ENCODE results near the gene SMIM45.

The SMIM45 gene

DNA sequence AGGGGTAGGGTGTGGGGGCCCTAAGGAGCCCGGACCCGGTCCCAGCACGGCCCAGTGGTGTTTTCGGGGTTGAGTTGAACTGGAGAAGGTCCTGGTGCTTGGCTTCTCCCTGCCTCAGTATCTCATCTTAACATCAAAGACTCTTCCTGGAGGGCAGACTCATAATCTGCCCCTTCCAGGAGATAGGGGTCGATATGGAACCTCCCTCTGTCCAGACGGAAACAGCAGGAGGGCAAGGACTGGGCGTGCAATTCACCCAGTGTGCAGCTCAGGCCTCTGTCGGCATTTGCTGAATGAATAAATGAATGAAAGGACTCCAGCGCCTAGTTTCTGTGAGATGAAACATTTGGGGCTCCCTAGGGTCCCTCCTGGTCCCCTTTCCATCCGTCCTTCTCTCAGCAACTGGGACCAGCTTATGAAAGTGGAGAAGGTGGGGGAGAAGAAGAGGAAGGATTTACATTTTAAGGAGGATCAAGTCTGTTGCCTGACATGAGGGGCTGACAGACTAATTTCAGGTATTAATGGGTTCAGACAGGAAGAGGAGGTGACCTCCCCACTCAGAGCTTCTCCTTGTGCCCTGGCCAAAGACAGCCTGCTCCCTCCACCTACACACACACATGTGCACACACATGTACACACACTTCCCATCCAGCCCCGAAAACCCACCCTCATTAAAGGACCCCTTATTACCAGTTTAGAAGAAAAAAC lies 36.0 kb upstream of the SMIM45 start:
- ATAC-seq: no peak

GRCh38 chr22:41916745-41917358 lies 35.1 kb upstream of the SMIM45 start:
- no peak for ATAC-seq

DNA sequence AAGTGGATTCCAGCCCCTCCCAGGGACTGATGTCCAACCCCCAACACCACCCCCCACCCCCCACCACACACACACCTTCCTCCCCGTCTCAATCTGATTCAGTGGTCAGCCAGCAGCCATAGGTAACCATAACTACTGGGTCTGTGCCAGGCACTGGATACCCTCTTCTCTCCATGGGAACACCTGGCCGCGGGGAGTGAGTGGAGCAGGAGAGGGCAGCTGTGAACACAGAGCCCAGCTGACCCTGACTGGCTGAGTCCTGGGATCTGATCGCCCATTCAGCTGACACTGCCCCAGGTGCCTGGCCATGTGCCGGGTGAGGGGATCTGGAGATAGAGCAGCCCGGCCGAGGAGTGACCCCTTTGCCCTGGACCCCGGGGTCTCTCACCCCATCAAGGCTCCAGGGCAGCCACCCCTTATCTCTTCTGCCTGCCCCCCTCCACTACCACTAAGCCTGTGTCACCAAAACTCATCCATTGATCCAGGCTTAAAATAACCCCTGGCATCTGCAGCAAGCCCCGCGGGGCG lies 34.5 kb upstream of the SMIM45 start:
- ATAC-seq: no peak

DNA sequence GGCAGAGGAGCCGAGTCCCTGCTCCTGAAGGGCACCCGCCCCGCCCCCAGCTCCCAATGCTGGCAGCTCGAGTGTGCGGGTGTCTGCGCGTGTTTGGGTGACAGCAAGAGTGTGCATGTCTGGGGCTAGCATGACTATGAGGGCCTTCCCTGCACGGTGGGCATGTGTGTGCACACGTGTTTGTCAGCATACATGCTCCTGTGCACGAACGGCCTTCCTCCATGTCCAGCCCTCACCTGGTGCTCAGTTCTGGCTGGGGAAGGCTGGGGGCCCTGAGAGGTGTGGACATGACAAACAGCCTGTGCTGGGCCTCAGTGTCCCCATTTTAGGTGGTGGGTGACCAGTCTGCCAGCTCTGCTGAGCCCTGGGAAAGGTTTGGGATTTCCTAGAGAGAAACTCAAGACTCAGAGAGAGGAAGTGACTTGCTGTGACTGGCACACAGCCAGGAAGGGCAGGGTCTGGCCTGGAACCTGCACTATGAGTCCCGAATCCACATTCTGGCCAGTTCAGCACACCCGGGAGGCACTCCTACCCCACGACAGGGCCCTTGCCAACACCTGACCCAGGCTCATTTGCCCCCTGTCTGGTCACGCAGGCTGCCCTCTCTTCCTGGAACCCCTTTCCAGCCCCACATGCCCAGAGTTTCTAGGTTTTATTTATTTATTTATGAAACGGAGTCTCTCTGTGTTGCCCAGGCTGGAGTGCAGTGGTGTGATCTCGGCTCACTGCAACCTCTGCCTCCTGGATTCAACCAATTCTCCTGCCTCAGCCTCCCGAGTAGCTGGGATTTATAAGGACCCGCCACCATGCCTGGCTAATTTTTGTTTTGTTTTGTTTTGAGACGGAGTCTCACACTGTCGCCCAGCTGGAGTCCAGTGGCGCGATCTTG lies 33.8 kb upstream of the SMIM45 start:
- no peak for ATAC-seq

DNA sequence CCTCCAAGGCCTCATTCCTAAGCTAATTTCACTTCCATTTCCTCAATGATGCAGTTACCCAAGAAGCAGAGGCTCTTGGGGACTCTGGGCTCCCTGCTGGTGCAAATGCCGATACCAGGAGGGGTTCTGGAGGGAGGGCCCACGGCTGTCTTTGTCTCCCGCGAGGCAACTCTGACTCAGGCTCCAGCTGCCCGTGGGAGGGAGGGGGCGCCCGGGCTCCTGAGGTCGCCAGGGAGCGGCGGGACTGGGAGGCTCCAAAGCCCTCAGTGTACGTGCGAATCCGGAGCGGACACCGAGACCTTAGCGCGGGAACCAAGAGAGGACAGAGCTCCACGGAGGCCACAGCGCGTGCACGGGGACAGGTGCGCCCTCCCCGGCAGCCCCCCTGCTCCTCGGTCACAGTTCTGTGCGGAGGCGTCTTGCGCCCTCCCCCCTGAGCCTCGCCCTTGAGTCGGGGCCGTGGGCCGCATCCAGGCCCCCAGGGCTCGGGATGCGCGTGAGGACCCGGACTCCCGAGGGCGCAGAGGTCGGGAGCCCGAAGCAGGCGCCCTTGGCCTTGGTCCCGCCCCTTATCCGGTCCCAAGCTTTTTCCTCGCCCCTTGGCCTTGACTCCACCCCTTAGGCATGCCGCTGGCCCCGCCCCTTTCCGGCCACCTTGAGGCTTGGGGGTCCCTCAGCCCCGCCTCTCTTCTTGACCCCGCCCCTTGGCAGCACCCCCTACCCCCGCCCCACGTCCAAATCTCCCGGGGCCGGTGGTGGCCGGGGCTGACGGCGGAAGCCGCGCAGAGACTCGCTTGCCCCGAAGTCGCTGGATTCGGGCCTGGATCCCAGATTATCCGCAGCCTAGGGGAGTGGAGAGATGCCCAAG lies 32.4 kb upstream of the SMIM45 start:
- peak; percentile 42 to 50 for ATAC-seq

GRCh38 chr22:41920271-41920976 lies 31.5 kb upstream of the SMIM45 start:
- ATAC-seq: no peak

- ATAC-seq: no peak
Measured at GRCh38 chr22:41922328-41922727, 29.6 kb upstream of the SMIM45 start.

DNA sequence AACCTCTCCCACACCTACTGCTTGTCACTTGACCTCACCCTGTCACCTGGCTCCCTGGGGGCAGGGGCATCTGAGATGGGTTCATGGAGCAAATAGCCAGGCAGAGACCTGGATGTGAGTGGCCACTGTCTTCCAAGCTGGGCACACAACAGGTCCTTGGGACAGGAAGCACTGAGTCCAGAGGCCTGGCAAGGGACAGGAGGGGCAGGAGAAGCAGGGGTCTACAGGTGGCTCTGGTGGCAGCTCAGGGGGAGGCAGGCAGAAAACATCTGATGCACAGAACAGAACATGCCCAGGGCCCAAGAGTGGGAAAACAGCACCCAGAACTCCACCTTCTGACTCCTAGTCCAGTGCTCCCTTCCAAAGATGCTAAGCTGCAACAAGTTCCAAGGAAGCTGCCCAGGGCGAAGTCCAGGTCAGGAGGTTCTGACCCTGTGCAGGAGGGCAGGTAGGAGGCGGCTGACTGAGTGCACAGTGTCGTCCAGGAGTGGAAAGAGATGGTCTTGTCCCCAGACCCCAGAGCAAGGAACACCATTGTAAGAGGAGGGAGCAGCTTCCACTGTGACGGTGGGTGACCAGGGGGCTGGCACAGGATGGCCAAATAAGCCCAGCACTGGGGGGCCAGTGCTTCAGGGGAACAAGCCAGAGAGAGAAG lies 28.9 kb upstream of the SMIM45 start:
- no peak for ATAC-seq

GRCh38 chr22:41923595-41924276 lies 28.2 kb upstream of the SMIM45 start:
- no peak for ATAC-seq

DNA sequence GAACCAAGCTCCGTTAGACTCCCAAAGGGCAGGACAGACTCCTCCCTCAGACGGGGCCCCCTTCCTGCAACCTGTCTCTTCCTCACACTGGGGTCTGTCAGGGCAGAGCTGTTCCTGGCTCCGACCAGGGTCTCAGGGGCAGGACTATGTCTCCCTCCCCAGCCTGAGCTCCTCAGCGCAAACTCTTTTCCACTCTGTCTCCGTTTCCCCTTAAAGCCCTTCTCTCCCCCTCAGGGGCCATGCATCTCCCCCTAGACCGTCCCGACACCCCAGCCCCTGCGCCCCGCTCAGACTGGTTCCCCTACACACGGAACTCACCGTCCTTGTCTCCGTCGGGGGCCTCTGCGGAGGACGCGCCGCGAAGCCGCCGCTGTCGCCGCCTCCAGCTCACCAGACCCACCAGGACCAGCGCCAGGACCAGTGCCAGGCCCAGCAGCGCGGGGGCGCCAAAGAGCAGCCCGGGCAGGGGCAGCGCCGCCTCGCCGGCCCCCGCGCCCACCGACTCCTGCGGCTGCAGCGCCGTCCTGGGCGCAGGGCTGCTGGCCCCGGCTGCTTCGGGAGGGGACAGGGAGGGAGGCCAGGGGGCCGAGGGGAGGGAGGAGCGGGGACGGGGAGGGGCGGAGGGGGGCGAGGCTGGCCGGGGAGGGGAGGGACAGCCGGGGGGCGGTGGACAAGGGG lies 26.0 kb upstream of the SMIM45 start:
- peak; percentile 81 to 83 for ATAC-seq

DNA sequence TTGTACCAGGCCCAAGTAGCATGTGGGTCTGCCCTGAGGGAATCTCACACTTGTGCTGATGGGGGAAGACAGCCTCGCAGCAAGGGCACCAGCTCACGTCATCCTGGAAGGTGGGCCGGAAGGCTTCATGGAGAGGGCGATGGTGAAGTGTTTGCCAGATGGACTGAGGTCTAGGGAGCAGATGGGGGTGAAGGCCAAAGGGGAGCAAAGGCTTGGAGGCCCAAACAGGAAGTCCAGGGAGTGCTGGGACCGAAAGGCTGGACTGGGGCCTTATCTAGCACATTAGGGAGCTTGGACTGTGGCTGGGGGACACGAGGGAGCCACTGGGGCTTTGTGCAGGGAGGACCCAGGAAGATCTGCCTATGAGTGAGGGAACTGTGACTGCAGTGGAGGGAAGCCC lies 24.1 kb upstream of the SMIM45 start:
- no peak for ATAC-seq

DNA sequence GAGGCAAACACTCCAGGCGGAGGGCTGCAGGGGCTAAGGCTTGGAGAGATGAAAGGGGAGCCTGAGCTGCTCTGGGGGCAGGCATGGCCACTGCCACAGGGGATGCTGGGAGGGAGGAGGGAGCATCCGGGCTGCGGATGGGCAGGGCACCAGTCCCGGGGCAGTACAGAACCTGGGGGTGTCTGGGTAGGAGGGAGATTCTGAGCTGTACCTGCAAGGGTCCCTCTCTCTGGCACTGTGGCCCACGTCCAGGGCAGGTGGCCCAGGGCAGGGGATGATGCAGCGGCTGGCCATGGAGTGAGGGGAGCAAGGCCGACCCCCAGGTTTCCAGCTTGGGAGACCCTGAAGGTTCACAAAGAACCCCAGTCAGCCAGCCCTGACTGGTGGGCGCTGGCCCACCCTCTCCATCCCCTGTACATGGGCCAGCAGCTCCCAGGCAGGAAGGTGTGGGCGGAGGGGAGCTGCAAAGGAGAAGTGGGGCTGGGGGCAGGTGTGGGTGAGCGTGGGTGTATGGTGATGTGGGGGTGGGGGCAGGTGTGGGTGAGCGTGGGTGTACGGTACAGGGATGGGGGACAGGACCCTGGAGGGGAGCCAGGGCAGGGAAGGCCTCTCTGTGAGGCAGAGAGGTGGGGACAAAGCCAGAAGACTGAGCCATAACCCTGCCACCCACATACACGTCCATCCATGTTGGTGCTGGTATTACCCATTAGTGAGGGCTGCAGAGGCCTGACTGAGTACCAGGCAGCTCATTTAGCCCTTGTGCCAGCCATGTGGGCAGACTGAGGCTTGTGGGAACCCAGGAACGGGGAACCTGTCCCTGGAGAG lies 23.1 kb upstream of the SMIM45 start:
- no peak for ATAC-seq

- no peak for ATAC-seq
Measured at GRCh38 chr22:41929418-41929810, 22.5 kb upstream of the SMIM45 start.

DNA sequence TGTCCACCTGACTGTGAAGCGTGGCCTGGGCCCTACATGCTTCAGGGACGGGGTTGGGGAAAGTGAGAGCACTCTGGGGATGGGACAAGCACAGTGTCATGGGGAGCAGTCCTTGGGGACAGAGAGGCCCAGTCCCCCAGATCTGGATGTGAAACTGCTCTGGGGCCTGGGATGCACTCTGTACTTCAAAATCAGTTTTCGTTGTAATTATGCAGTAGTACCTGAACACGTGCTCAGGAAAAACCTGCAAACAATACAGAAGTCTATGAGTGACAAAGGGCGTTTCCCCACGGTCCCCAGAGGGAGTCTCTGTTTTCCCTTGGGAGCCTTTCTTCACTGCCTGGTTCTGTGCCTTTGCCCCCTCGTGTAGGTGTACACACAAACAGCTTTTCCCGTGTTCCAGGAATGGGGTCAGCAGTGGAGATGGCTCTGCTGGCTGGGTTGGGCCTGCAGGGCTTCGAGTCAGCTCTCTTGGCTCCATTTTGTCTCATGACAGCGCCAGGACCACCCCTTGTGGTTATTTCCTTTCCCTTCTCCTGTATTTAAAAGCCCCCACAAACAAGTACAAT lies 20.2 kb upstream of the SMIM45 start:
- ATAC-seq: no peak

DNA sequence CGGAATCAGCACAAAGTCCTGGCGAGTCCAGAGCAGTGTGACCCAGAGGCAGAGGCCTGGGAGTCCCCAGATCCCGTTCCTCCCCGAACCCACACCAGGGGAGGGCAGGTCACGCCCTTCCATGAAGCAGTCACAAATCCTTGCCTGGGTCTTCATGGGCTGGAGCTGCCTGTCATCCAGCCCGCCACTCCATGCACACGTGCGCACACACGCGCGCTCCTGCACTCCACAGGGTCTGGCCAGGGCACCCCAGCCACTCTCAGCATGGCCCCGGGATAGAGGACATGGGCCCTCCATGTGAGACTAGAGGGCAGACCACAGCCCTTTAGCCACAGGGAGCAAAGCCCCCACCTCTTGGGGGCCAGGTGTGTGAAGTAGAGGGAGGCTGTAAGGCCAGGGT lies 19.6 kb upstream of the SMIM45 start:
- ATAC-seq: no peak

DNA sequence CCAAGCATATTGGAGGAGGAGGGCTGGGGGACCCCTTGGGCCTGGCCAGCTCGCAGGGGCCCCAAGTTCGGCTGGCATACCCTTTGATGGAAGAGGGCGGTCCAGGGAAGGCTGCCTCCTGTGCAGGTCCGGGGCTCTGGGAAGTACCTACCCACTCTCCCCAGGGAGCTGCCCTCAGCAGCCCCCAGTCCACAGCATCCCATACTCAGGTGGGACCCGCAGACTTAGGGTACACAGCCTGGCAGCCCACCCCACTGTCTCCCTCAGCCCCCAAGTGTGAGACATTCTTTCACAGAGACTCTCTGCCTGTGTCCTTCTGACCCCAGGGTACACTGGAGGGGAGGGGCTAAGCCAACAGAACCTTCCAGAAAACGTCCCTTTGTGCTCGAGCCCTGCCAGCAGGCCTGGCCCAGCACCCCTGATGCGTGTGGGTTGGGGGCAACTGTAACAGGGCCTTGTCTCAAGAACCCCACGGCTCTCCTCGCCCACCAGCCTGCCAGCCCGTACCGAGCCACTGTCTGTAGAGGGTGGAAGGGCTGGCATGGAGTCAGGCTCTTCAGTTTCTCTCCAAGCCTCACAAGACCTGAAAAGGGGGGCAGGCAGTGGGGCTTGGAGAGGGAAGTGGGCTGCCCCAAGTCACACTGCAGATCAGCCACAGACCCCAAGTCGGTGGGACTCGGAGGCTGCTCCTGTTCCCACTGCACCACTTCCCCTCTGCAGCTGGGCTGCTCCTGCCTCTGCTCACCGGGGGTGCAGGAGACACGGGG lies 18.4 kb upstream of the SMIM45 start:
- no peak for ATAC-seq

DNA sequence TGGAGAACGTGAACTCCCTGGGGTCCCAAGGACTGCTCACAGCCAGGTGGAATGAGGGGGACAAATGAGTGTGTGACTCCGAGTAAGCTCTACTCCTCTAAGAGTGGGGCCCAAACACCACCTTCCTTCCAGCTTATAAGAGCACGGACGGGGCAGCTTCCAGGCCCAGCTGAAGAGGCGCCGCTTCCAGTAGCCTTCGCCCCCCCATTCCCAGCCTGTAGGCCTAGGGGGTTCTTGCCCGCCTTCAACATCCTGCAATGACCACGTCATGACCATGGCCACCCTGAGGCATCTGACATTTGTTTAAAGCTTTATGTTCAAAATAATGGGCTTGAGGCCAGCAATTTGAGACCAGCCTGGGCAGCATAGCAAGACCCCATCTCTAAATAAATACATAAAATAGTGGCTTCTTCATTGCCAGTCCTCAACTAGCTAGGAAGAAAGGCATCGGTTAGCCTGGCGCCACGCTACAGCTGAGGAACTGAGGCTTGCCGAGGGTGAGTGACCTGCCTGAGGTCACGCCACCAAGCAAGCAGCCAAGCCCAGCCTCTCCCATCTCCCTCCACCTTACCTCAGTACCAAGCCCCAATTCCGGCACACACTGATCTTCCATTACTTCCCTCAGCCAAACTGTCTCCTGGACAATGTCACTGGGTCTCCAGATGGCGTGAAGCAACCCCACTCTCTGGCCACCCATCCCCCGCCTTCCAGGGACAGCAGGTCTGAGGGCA lies 17.5 kb upstream of the SMIM45 start:
- ATAC-seq: no peak

Data from activated CD4-positive, CD25-positive, alpha-beta regulatory T cell treated with anti-CD3 and anti-CD28 coated beads, Interleukin-2, amount 50 U/mL, for 24 hours (primary cell).